HCT116 (cell line): Measurements from ENCODE around the gene PLCB1. TPM values are rescaled to one million over a fixed set of nuclear protein-coding genes. Genes with fewer than 3 reads are reported as not detected.

Source experiments
- ATAC-seq: fragments of 200-7000 bp; cut with Tn5 transposase; 2 replicates; pipeline ENCODE4 v1.9.1; 2020; ENCODE audit warnings: mild to moderate bottlenecking, moderate library complexity
- BruUV-seq: library from RNA; stranded (reverse); fragments of 400-500 nt; replicated peaks from 2 replicates; lab custom pipeline; 2021; lab: Mats Ljungman, UMichigan
- CTCF ChIA-PET: fragments of 300-600 bp; sonication (Branson Sonifier 250); formaldehyde crosslinking; loops from one replicate; lab custom pipeline; 2021; ENCODE audit warnings: antibody characterized with exemption; lab: Charles Lee
- POLR2A ChIA-PET: fragments of 300-600, 350-600 bp; sonication (Branson Sonifier 250); formaldehyde crosslinking; loops from one replicate; lab custom pipeline; 2021; ENCODE audit warnings: antibody characterized with exemption; lab: Charles Lee
- RAD21 ChIA-PET, 2 experiments: fragments of 300-600 bp; sonication (Branson Sonifier 250); formaldehyde crosslinking; loops; one replicate each; lab custom pipeline; 2023; ENCODE audit warnings: low total read pairs in 2 of 2; ENCODE audit not compliant: uncharacterized antibody in 2 of 2, unreplicated experiment in 2 of 2, low non-redundant PET in 1 of 2; lab: Charles Lee
- DNase-seq: peaks from one replicate; pipeline ENCODE4 v3.0.0-alpha.2; 2010; ENCODE audit warnings: low read depth, low spot score
- H2AFZ ChIP-seq: fragments of 200-600 bp; shearing (Covaris generic), sonication (generic); 2 replicates; pipeline ENCODE4 v1.6.1; 2017; ENCODE audit warnings: low read depth, mixed run types, mixed read lengths, antibody characterized with exemption, low read length; ENCODE audit not compliant: poor library complexity, severe bottlenecking
- H3K27ac ChIP-seq: 2 replicates; pipeline ENCODE4 v1.5.1; 2012; ENCODE audit warnings: low read depth, low read length
- H3K27me3 ChIP-seq: fragments of 200-600 bp; sonication (generic); 2 replicates; pipeline ENCODE4 v1.6.1; 2016; ENCODE audit warnings: mixed run types, low read length, mixed read lengths; ENCODE audit not compliant: insufficient read depth
- H3K36me3 ChIP-seq, 2 experiments: fragments of 200-500 bp in 1 of 2; fragments of 200-600 bp in 1 of 2; sonication (Bioruptor generic) in 1 of 2; sonication (generic) in 1 of 2; 2 replicates each; pipeline versions ENCODE4 v1.5.1 to v1.6.1; 2014 to 2016; ENCODE audit warnings: low read length in 2 of 2, inconsistent platforms in 1 of 2, mixed read lengths in 1 of 2, mixed run types in 1 of 2; ENCODE audit not compliant: insufficient read depth in 2 of 2, control insufficient read depth in 1 of 2
- H3K4me1 ChIP-seq, 2 experiments: fragments of 200-600 bp in 1 of 2; sonication (generic) in 1 of 2; 2 replicates each; pipeline versions ENCODE4 v1.5.1 to v1.6.1; 2012 to 2017; ENCODE audit warnings: low read length in 2 of 2, inconsistent platforms in 1 of 2, mild to moderate bottlenecking in 1 of 2, mixed read lengths in 1 of 2, mixed run types in 1 of 2, moderate library complexity in 1 of 2; ENCODE audit not compliant: insufficient read depth in 2 of 2, control insufficient read depth in 1 of 2
- H3K4me2 ChIP-seq: fragments of 200-600 bp; sonication (generic); 2 replicates; pipeline ENCODE4 v1.6.1; 2017; ENCODE audit warnings: mixed run types, low read length, mixed read lengths
- H3K4me3 ChIP-seq, 2 experiments: fragments of 200-600 bp in 1 of 2; sonication (generic) in 1 of 2; replicated peaks in 1 of 2; 2 replicates each; pipeline ENCODE4 v1.5.1; 2011 to 2016; ENCODE audit warnings: low read length in 2 of 2, control low read depth in 1 of 2, low read depth in 1 of 2, mild to moderate bottlenecking in 1 of 2, mixed read lengths in 1 of 2, mixed run types in 1 of 2
- H3K79me2 ChIP-seq: fragments of 200-600 bp; sonication (generic); 2 replicates; pipeline ENCODE4 v1.6.1; 2017; ENCODE audit warnings: mild to moderate bottlenecking, mixed run types, low read length, moderate library complexity, mixed read lengths; ENCODE audit not compliant: insufficient read depth
- H3K9ac ChIP-seq: fragments of 200-600 bp; sonication (generic); 2 replicates; pipeline ENCODE4 v1.6.1; 2016; ENCODE audit warnings: low read length, mixed read lengths
- H3K9me2 ChIP-seq: fragments of 200-600 bp; sonication (generic), shearing (Covaris generic); 2 replicates; pipeline ENCODE4 v1.6.1; 2017; ENCODE audit warnings: mixed run types, mild to moderate bottlenecking, moderate library complexity; ENCODE audit not compliant: insufficient read depth
- H3K9me3 ChIP-seq, 2 experiments: fragments of 200-500 bp in 1 of 2; fragments of 200-600 bp in 1 of 2; sonication (Bioruptor generic) in 1 of 2; sonication (generic) in 1 of 2; 2 replicates each; pipeline ENCODE4 v1.6.1; 2014 to 2017; ENCODE audit warnings: low read length in 2 of 2, mixed read lengths in 2 of 2, inconsistent platforms in 1 of 2, low read depth in 1 of 2, mild to moderate bottlenecking in 1 of 2, mixed run types in 1 of 2, moderate library complexity in 1 of 2; ENCODE audit not compliant: control insufficient read depth in 1 of 2, insufficient read depth in 1 of 2
- H4K20me1 ChIP-seq: fragments of 200-600 bp; sonication (generic), shearing (Covaris generic); 2 replicates; pipeline ENCODE4 v1.6.1; 2017; ENCODE audit warnings: mixed run types, mild to moderate bottlenecking, moderate library complexity; ENCODE audit not compliant: insufficient read depth
- CBX3 ChIP-seq: IDR thresholded peaks from 2 replicates; pipeline ENCODE4 v1.6.1; 2012; ENCODE audit warnings: low read depth
- CEBPB ChIP-seq: IDR thresholded peaks from 2 replicates; pipeline ENCODE4 v1.6.1; 2012; ENCODE audit warnings: low read depth
- CTCF ChIP-seq, 3 experiments: fragments of 200-600 bp in 1 of 3; sonication (generic) in 1 of 3; IDR thresholded peaks in 2 of 3; conservative IDR thresholded peaks in 1 of 3; 2 replicates each; pipeline ENCODE4 v1.5.1; 2012 to 2017; ENCODE audit warnings: low read depth in 2 of 3, low read length in 2 of 3, antibody characterized with exemption in 1 of 3, borderline replicate concordance in 1 of 3, control low read depth in 1 of 3, mild to moderate bottlenecking in 1 of 3, mixed read lengths in 1 of 3, mixed run types in 1 of 3, moderate library complexity in 1 of 3; ENCODE audit not compliant: insufficient read depth in 1 of 3
- ELF1 ChIP-seq: IDR thresholded peaks from 2 replicates; pipeline ENCODE4 v1.6.1; 2012; ENCODE audit warnings: low read depth, borderline replicate concordance
- EZH2 ChIP-seq: fragments of 200-600 bp; sonication (generic); IDR thresholded peaks from 2 replicates; pipeline ENCODE4 v1.6.1; 2017; ENCODE audit warnings: antibody characterized with exemption, mixed run types
- EZH2phosphoT487 ChIP-seq: fragments of 200-600 bp; IDR thresholded peaks from 2 replicates; pipeline ENCODE4 v1.6.1; 2018; ENCODE audit warnings: antibody characterized with exemption, borderline replicate concordance
- FOSL1 ChIP-seq: IDR thresholded peaks from 2 replicates; pipeline ENCODE4 v1.6.1; 2012; ENCODE audit warnings: low read depth
- JUND ChIP-seq: IDR thresholded peaks from 2 replicates; pipeline ENCODE4 v1.6.1; 2012
- POLR2A ChIP-seq: IDR thresholded peaks from 2 replicates; pipeline ENCODE4 v1.7.0; 2011; ENCODE audit warnings: borderline replicate concordance; ENCODE audit not compliant: insufficient read depth, insufficient read length; ENCODE audit errors: extremely low read depth
- RAD21 ChIP-seq: IDR thresholded peaks from 2 replicates; pipeline ENCODE4 v1.6.1; 2012; ENCODE audit warnings: low read depth, mild to moderate bottlenecking
- REST ChIP-seq: IDR thresholded peaks from 2 replicates; pipeline ENCODE4 v1.6.1; 2012; ENCODE audit warnings: low read depth
- SIN3A ChIP-seq: IDR thresholded peaks from 2 replicates; pipeline ENCODE4 v1.6.1; 2012; ENCODE audit warnings: low read depth
- TCF7L2 ChIP-seq: IDR thresholded peaks from 2 replicates; pipeline ENCODE4 v1.7.0; 2011; ENCODE audit warnings: borderline replicate concordance, inconsistent platforms; ENCODE audit not compliant: insufficient read depth, insufficient read length; ENCODE audit errors: extremely low read depth
- ZFX ChIP-seq: fragments of 450-650 bp; IDR thresholded peaks from 2 replicates; pipeline ENCODE4 v1.6.1; 2017
- ZNF274 ChIP-seq: fragments of 200-500 bp; sonication (Bioruptor generic); IDR thresholded peaks from 2 replicates; pipeline ENCODE4 v1.6.1; 2014; ENCODE audit warnings: mild to moderate bottlenecking, low read depth, low read length, inconsistent platforms
- intact Hi-C: fragments of 100-400 bp; cut with micrococcal nuclease; formaldehyde crosslinking; loops from 2 replicates; pipeline ENCODE4 v1.10.0; 2022
- total RNA-seq: library from RNA; stranded (reverse); gene quantifications from one replicate; pipeline ENCODE4 v1.2.1, GENCODE V29; 2021; ENCODE audit not compliant: unreplicated experiment

Gene PLCB1
- total RNA-seq, 1 experiment from 2014 or later = 15.8 TPM

- TF ChIP-seq CEBPB (no peak), JUND (no peak), ZFX (no peak)
These were observed 292.9 kb downstream of the PLCB1 start (continued) for GRCh38 chr20:8425016-8425415.

- ChIA-PET POLR2A (no interaction called here), RAD21 (no interaction called here), CTCF (no interaction called here)
- no peak for TF ChIP-seq POLR2A
- TF ChIP-seq ZNF274 = no peak
- Histone ChIP-seq H3K79me2 (no peaks in the 10 kb centered on the region), H3K4me3 (no peak overlapping the region), H3K27me3 (no peaks in the 10 kb centered on the region), H3K9ac (no peak overlapping the region), H3K36me3 (no peaks in the 10 kb centered on the region), H4K20me1 (no peaks in the 10 kb centered on the region), H3K27ac (no peak overlapping the region), H3K9me3 (no peaks in the 10 kb centered on the region), H3K9me2 (no peaks in the 10 kb centered on the region), H3K4me1 (no peaks in the 10 kb centered on the region), H3K4me2 (no peak overlapping the region), H2AFZ (no peak overlapping the region)
- ATAC-seq (no peak), DNase-seq (no peak)
- intact Hi-C loops = no loop called here
- BruUV-seq = no TSS peak
These were observed 293.7 kb downstream of the PLCB1 start for GRCh38 chr20:8425802-8426201.

- no TSS peak for BruUV-seq
- intact Hi-C loops = no loop called here
- RAD21 ChIA-PET = no interaction called here
- Histone ChIP-seq H3K9me3 (no peaks in the 10 kb centered on the region), H3K4me2 (no peak overlapping the region), H2AFZ (no peak overlapping the region), H3K4me3 (no peak overlapping the region), H3K79me2 (no peaks in the 10 kb centered on the region), H4K20me1 (no peaks in the 10 kb centered on the region), H3K27me3 (no peaks in the 10 kb centered on the region), H3K27ac (no peak overlapping the region), H3K36me3 (no peaks in the 10 kb centered on the region), H3K9ac (no peak overlapping the region), H3K4me1 (no peaks in the 10 kb centered on the region), H3K9me2 (no peaks in the 10 kb centered on the region)
- DNase-seq = no peak
- ATAC-seq = no peak
- CTCF ChIA-PET = no interaction called here
- POLR2A ChIA-PET = no interaction called here
- TF ChIP-seq POLR2A = no peak
- TF ChIP-seq EZH2phosphoT487 = no peak
- no peak for TF ChIP-seq CBX3
- no peak for TF ChIP-seq CTCF (IDR thresholded peaks at IDR 0.05 in 2 of 3, conservative IDR thresholded peaks at IDR 0.05 in 1 of 3; ENCODE audit: borderline replicate concordance in 1 of 3, insufficient read depth in 1 of 3, low read depth in 2 of 3, low read length in 2 of 3)
- TF ChIP-seq FOSL1 = no peak
- TF ChIP-seq SIN3A = no peak
- TF ChIP-seq RAD21 = no peak
- no peak for TF ChIP-seq REST
- TF ChIP-seq ZNF274 = no peak
- no peak for TF ChIP-seq TCF7L2
- no peak for TF ChIP-seq EZH2
- no peak for TF ChIP-seq ELF1
These were observed 295.5 kb downstream of the PLCB1 start for GRCh38 chr20:8427419-8428040.
